MM.1S (cell line): ENCODE results near the gene POLR3G.

Source experiments
- EZH2 ChIP-seq: fragments of 300-600 bp; sonication (generic); optimal IDR thresholded peaks from 2 replicates; pipeline ENCODE3; 2017; ENCODE audit warnings: low read depth, mild to moderate bottlenecking, antibody characterized with exemption, low read length, mixed read lengths
- EZH2phosphoT487 ChIP-seq: fragments of 300-600 bp; sonication (generic); IDR thresholded peaks from 2 replicates; pipeline ENCODE4 v1.6.1; 2018; ENCODE audit warnings: antibody characterized with exemption, low read length
- TF ChIP-seq, protein P1 (sequence below): fragments of 300-600 bp; sonication (generic); IDR thresholded peaks from 2 replicates; pipeline ENCODE4 v1.5.1; 2016; ENCODE audit warnings: antibody characterized with exemption, low read length, mixed read lengths

DNA sequence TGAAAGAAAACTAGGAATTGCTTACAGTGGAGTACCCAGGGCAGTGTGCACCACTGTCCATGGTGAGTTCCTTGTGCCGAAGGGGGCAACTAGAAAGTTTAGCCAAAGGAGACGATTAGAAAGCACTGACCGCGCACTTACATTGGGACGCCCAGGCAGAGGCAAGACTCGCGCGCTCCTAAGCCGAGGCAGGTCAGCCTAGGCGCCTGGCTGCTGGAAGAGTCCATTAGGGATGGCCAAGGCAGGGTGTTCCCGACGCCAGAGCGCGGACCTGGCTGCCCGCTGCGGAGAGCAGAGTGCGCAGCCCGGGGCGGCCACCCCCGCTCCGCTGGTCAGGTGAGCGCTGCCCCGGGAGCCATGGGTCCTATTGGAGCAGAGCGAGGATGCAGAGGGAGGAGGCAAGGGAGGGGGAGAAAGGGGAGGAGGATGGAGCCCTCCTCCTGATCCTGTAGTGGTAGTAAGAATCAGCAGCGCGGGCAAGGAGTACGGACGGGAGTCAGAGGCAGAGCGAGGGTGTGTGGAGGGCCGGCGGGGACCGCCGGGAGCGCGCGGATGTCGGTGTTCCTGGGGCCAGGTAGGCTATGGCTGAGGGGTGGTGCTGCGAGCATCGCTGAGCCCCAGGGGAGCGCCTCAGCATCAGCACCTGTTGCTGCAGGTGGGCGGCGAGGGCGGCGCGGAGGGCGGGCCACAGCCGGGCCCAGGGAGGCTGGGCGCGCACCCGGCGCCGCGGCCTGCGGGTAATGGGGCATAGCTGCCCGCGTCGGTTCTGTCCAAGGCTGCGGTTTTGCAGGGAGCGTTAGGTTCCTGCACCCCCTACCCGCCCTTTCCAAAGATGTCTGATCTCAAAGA, 83.9 kb downstream of the POLR3G start, which contains the start of gene ADGRV1:
- TF ChIP-seq EZH2 (no peak), EZH2phosphoT487 (no peak)
- TF ChIP-seq, protein P1, sequence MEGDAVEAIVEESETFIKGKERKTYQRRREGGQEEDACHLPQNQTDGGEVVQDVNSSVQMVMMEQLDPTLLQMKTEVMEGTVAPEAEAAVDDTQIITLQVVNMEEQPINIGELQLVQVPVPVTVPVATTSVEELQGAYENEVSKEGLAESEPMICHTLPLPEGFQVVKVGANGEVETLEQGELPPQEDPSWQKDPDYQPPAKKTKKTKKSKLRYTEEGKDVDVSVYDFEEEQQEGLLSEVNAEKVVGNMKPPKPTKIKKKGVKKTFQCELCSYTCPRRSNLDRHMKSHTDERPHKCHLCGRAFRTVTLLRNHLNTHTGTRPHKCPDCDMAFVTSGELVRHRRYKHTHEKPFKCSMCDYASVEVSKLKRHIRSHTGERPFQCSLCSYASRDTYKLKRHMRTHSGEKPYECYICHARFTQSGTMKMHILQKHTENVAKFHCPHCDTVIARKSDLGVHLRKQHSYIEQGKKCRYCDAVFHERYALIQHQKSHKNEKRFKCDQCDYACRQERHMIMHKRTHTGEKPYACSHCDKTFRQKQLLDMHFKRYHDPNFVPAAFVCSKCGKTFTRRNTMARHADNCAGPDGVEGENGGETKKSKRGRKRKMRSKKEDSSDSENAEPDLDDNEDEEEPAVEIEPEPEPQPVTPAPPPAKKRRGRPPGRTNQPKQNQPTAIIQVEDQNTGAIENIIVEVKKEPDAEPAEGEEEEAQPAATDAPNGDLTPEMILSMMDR: no peak
